ENCODE results near the gene SUCLA2. TPM values are rescaled to one million over a fixed set of nuclear protein-coding genes. Genes with fewer than 3 reads are reported as not detected.

Gene SUCLA2
- total RNA-seq, 1 experiment from 2014 or later = 45.4 TPM

DNA sequence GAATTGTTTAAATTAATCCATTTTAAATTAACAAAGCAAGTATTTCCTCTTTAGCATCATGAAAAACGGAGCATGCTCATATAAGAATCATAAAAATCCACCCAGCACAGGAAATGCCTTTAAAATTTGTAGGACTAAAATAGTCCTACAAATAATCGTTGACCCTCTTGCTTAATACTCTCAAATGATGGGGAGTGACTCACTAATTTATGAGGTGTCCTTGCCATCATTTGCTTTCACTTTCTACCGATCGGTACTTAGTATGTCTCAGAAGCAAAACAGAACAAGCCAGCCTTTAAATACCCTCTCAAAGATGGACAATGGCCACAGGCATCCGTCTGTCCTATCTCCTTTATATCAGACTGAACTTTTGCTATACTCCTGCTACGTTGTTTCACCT is 97.2 kb downstream of the SUCLA2 start:
- peak; percentile 60 for DNase-seq (ENCODE audit: low read depth)

GRCh38 chr13:47901441-47901840 is 99.6 kb downstream of the SUCLA2 start:
- peak; percentile 55 for DNase-seq (ENCODE audit: low read depth)

DNA sequence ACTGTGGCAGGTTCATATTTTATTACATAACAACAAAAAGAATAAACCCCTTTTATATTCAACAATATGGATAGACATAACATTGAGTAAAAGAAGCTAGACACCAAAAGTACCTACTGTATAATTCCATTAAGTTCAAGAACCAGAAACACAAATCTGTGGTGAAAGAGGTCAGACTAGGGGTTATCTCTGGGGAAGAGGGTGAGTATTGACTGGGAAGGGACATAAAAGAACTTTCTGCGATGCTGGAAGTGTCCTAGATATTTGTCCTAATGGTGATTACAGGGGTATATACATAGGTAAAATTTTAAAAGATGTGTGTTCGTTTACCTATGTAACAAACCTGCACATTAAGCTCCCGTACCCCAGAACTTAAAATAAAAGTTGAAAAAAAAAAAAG is 103.0 kb downstream of the SUCLA2 start:
- no peak for DNase-seq (ENCODE audit: low read depth)

GRCh38 chr13:47897411-47898050 is 103.5 kb downstream of the SUCLA2 start:
- DNase-seq (ENCODE audit: low read depth) = peak; percentile 74

GRCh38 chr13:47896546-47896945 is 104.5 kb downstream of the SUCLA2 start:
- no peak for DNase-seq (ENCODE audit: low read depth)

GRCh38 chr13:47896111-47896510 is 105.0 kb downstream of the SUCLA2 start:
- no peak for DNase-seq (ENCODE audit: low read depth)

DNA sequence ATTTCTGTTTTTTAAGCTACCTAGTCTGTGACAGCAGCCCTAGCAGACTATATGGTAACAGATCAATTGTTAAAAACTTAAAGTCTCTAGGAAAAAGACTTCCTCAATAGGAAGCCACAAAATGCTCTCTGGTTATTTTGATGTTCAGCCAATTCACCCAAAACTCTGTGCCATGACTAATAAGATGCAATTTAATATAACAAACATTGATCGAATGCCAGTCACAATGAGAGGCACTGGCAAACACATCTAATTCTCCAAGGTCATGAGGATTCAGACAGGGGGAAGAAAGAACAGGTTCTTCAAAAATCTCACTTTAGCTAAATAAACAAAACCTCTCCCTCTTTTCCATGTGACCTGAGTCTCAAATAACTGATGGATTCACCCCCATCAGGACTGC is 107.5 kb downstream of the SUCLA2 start:
- DNase-seq (ENCODE audit: low read depth) = peak; percentile 27

Other genes with a start within 250 kb of the SUCLA2 start
- gene NUDT15, start 36.5 kb upstream of the SUCLA2 start, total RNA-seq (2014; rRNA removed; shearing (Covaris generic)) = 16.7 and 24.2 TPM in 2 replicates
- 15.8 and 32.7 TPM in 2 replicates for gene MED4, start 93.8 kb upstream of the SUCLA2 start, total RNA-seq (2014; rRNA removed; shearing (Covaris generic))
- gene ITM2B, start 231.9 kb upstream of the SUCLA2 start, total RNA-seq (2014; rRNA removed; shearing (Covaris generic)) = 386 and 387 TPM in 2 replicates

Measured in M059J (cell line).